ENCODE measurements around the gene DCDC2B. TPM values are rescaled to one million over a fixed set of nuclear protein-coding genes. Genes with fewer than 3 reads are reported as not detected.

The DCDC2B gene
- total and polyA plus RNA-seq, 9 of the 15 experiments (the other 6 are each of a cell fraction or from before 2014, with no cell fraction given): not detected

DNA sequence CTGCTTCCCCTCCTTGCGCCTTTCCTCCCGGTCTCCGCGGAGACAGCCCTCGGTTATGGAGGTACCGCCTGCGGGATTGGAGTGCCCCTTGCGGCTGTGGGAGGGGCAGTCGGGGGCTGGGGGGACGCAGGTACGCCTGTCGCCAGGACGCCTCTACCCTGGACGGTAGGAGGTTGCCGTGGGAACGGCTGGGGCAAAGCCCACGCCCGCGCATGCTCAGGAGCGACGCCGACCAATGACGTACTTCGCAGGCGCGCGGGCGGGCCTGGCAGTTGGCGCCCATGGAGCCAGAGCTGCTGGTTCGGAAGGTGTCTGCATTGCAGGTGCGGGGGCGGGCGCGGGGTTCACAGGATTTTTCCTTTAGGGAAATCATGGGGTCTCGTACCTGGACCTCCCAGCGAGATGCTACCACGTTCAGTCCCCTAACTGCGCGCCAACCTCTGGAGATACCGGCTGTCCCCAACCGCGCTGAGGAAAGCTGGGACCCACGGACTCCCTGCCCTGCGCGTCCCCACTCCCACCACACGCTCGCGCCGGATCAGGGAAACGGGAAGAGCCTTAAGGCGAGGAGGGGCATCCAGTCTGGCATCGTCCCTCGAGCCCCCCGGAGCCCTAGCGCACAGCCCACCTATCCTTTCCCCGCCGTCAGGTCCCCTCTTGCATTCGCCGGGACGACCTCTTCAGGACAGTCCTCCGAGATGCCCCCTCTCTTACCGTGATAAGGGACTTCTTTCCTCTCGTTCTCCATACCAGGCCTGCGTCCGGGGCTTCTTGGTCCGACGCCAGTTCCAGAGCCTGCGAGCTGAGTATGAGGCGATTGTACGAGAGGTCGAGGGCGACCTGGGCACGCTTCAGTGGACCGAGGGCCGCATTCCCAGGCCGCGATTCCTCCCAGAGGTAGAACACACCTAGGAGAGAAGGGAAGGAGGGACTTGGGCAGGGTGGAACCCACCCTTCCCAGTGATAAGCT lies 3.2 kb upstream of the DCDC2B start, which contains the start of gene IQCC (continued):
- TF ChIP-seq ZNF407 (IDR thresholded peaks at IDR 0.05; ENCODE audit: low read depth): no peak
- TF ChIP-seq SIN3A (IDR thresholded peaks at IDR 0.05; ENCODE audit: borderline replicate concordance in 2 of 2, control insufficient read depth in 1 of 2, low read depth in 2 of 2, low read length in 2 of 2): peak; percentile 89 to 94
- no peak for TF ChIP-seq ILK (tag; IDR thresholded peaks at IDR 0.05; ENCODE audit: borderline replicate concordance, low read depth)
- TF ChIP-seq, protein P1, sequence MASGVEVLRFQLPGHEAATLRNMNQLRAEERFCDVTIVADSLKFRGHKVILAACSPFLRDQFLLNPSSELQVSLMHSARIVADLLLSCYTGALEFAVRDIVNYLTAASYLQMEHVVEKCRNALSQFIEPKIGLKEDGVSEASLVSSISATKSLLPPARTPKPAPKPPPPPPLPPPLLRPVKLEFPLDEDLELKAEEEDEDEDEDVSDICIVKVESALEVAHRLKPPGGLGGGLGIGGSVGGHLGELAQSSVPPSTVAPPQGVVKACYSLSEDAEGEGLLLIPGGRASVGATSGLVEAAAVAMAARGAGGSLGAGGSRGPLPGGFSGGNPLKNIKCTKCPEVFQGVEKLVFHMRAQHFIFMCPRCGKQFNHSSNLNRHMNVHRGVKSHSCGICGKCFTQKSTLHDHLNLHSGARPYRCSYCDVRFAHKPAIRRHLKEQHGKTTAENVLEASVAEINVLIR (CRISPR knock-in tag; IDR thresholded peaks at IDR 0.05): peak; percentile 92
- TF ChIP-seq ATF6 (CRISPR knock-in tag; IDR thresholded peaks at IDR 0.05): peak; percentile 79; the same call in 1 of the 2 replicates
- no peak for TF ChIP-seq GATAD2B (IDR thresholded peaks at IDR 0.05; ENCODE audit: borderline replicate concordance)
- TF ChIP-seq ZFPM2 (CRISPR knock-in tag; IDR thresholded peaks at IDR 0.05): no peak
- TF ChIP-seq, protein P2, sequence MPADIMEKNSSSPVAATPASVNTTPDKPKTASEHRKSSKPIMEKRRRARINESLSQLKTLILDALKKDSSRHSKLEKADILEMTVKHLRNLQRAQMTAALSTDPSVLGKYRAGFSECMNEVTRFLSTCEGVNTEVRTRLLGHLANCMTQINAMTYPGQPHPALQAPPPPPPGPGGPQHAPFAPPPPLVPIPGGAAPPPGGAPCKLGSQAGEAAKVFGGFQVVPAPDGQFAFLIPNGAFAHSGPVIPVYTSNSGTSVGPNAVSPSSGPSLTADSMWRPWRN (IDR thresholded peaks at IDR 0.05; ENCODE audit: low read depth): no peak
- TF ChIP-seq FOXK1 (CRISPR knock-in tag; IDR thresholded peaks at IDR 0.05; ENCODE audit: borderline replicate concordance): peak; percentile 89; the same call in 1 of the 2 replicates
- TF ChIP-seq PTBP1 (IDR thresholded peaks at IDR 0.05; ENCODE audit: low read depth, low read length): 0 out of 2 replicates have a peak, but pooled peaks have one; percentile 22
- TF ChIP-seq, protein P3, sequence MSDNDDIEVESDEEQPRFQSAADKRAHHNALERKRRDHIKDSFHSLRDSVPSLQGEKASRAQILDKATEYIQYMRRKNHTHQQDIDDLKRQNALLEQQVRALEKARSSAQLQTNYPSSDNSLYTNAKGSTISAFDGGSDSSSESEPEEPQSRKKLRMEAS (CRISPR knock-in tag; IDR thresholded peaks at IDR 0.05): peak; percentile 73

Data from K562 (cell line).